Brain microvascular endothelial cell (primary cell): ENCODE data around the gene RMRP.

ENCODE experiments used
- DNase-seq: peaks from one replicate; pipeline ENCODE4 v3.0.0-alpha.2; 2020
- H3K27ac ChIP-seq: fragments of 250-450 bp; sonication (Bioruptor Pico); 2 replicates; pipeline ENCODE4 v1.5.1; 2020; ENCODE audit warnings: mild to moderate bottlenecking, moderate library complexity
- H3K27me3 ChIP-seq: fragments of 250-450 bp; sonication (Bioruptor Pico); replicated peaks from 2 replicates; pipeline ENCODE4 v1.5.1; 2020; ENCODE audit warnings: mild to moderate bottlenecking
- H3K36me3 ChIP-seq: fragments of 250-450 bp; sonication (Bioruptor Pico); replicated peaks from 2 replicates; pipeline ENCODE4 v1.5.1; 2020; ENCODE audit warnings: mild to moderate bottlenecking
- H3K4me3 ChIP-seq: 2 replicates; pipeline ENCODE4 v1.5.1; 2011; ENCODE audit warnings: low read depth, mild to moderate bottlenecking, control low read depth, low read length, moderate library complexity
- CTCF ChIP-seq: IDR thresholded peaks from 2 replicates; pipeline ENCODE4 v1.5.1; 2011; ENCODE audit warnings: low read depth, mild to moderate bottlenecking, moderate library complexity, low read length, control low read depth, inconsistent platforms; ENCODE audit errors: missing control alignments
- in situ Hi-C: cut with HindIII; loops from 2 replicates; pipeline ENCODE4 v1.10.0; 2017; ENCODE audit warnings: low sequenced_read_pairs, low pct_ligation_motif_present

RMRP gene

GRCh38 chr9:35681341-35682002, 23.7 kb upstream of the RMRP start:
- Histone ChIP-seq H3K4me3 (no peak overlapping the region), H3K36me3 (peaks cover 51% of the 10 kb centered on the region), H3K27ac (no peak overlapping the region), H3K27me3 (no peaks in the 10 kb centered on the region)
- DNase-seq: no peak
- no peak for TF ChIP-seq CTCF
- in situ Hi-C loops: no loop called here

GRCh38 chr9:35680331-35681105, 22.7 kb upstream of the RMRP start:
- in situ Hi-C loops: no loop called here
- Histone ChIP-seq H3K27me3 (no peaks in the 10 kb centered on the region), H3K27ac (no peak overlapping the region), H3K4me3 (no peak overlapping the region), H3K36me3 (peaks cover 43% of the 10 kb centered on the region)
- no peak for DNase-seq
- TF ChIP-seq CTCF: no peak

GRCh38 chr9:35679766-35680330, 22.0 kb upstream of the RMRP start:
- Histone ChIP-seq H3K4me3 (no peak overlapping the region), H3K27ac (no peak overlapping the region), H3K36me3 (peaks cover 36% of the 10 kb centered on the region), H3K27me3 (no peaks in the 10 kb centered on the region)
- no peak for DNase-seq
- in situ Hi-C loops: no loop called here
- TF ChIP-seq CTCF: no peak

- Histone ChIP-seq H3K27me3 (no peaks in the 10 kb centered on the region), H3K36me3 (peaks cover 28% of the 10 kb centered on the region), H3K27ac (no peak overlapping the region), H3K4me3 (no peak overlapping the region)
- DNase-seq: no peak
- TF ChIP-seq CTCF: no peak
- in situ Hi-C loops: no loop called here
Measured at GRCh38 chr9:35679091-35679490, 21.3 kb upstream of the RMRP start.

GRCh38 chr9:35675732-35676392, 18.0 kb upstream of the RMRP start:
- Histone ChIP-seq H3K36me3 (no peaks in the 10 kb centered on the region), H3K27me3 (no peaks in the 10 kb centered on the region), H3K4me3 (peak overlapping the region; percentile 56), H3K27ac (no peak overlapping the region)
- peak; percentile 16 for TF ChIP-seq CTCF
- in situ Hi-C loops: no loop called here
- no peak for DNase-seq
